Panc1 (cell line): ENCODE results near the gene CEND1. TPM values are rescaled to one million over a fixed set of nuclear protein-coding genes. Genes with fewer than 3 reads are reported as not detected.

Experiments used
- ATAC-seq: fragments of 200-7000 bp; cut with Tn5 transposase; 2 replicates; pipeline ENCODE4 v1.9.1; 2020; ENCODE audit warnings: mild to moderate bottlenecking, moderate library complexity
- BruUV-seq: library from RNA; stranded (reverse); fragments of 400-500 nt; replicated peaks from 2 replicates; lab custom pipeline; 2021; lab: Mats Ljungman, UMichigan
- CTCF ChIA-PET: fragments of 300-600 bp; sonication (Branson Sonifier 250); formaldehyde crosslinking; loops from one replicate; lab custom pipeline; 2022; ENCODE audit warnings: antibody characterized with exemption; lab: Charles Lee
- POLR2A ChIA-PET: fragments of 300-600 bp; sonication (Branson Sonifier 250); formaldehyde crosslinking; loops from one replicate; lab custom pipeline; 2022; ENCODE audit warnings: antibody characterized with exemption; lab: Charles Lee
- DNase-seq: peaks from one replicate; pipeline ENCODE4 v3.0.0-alpha.2; 2010; ENCODE audit warnings: low read depth, low spot score
- H3K27ac ChIP-seq: 2 replicates; pipeline ENCODE4 v1.5.1; 2011; ENCODE audit warnings: mild to moderate bottlenecking, low read length, inconsistent platforms
- H3K27me3 ChIP-seq: fragments of 200-500 bp; sonication (Bioruptor generic); 2 replicates; pipeline ENCODE4 v1.6.0; 2014; ENCODE audit warnings: low read length, inconsistent platforms; ENCODE audit not compliant: control insufficient read depth, insufficient read depth
- H3K36me3 ChIP-seq: fragments of 200-500 bp; sonication (Bioruptor generic); 2 replicates; pipeline ENCODE4 v1.5.1; 2014; ENCODE audit warnings: inconsistent platforms, mild to moderate bottlenecking, low read length, moderate library complexity; ENCODE audit not compliant: control insufficient read depth, insufficient read depth
- H3K4me1 ChIP-seq: 2 replicates; pipeline ENCODE4 v1.5.1; 2011; ENCODE audit warnings: inconsistent platforms, mild to moderate bottlenecking, low read length, moderate library complexity; ENCODE audit not compliant: control insufficient read depth, insufficient read depth
- H3K4me3 ChIP-seq, 2 experiments: 2 replicates each; pipeline ENCODE4 v1.5.1; 2011 to 2012; ENCODE audit warnings: low read depth in 2 of 2, low read length in 2 of 2, mild to moderate bottlenecking in 2 of 2, inconsistent platforms in 1 of 2, moderate library complexity in 1 of 2
- H3K9me3 ChIP-seq: fragments of 200-500 bp; sonication (Bioruptor generic); 2 replicates; pipeline ENCODE4 v1.5.1; 2014; ENCODE audit warnings: low read depth, mild to moderate bottlenecking, inconsistent platforms, low read length, moderate library complexity; ENCODE audit not compliant: control insufficient read depth, insufficient read depth
- CTCF ChIP-seq: fragments of 450-650 bp; IDR thresholded peaks from 2 replicates; pipeline ENCODE4 v1.5.1; 2017; ENCODE audit warnings: mild to moderate bottlenecking
- POLR2AphosphoS5 ChIP-seq: IDR thresholded peaks from 2 replicates; pipeline ENCODE4 v1.6.1; 2012; ENCODE audit warnings: mild to moderate bottlenecking, low read depth, low read length, moderate library complexity
- REST ChIP-seq, 2 experiments: IDR thresholded peaks; 2 replicates each; pipeline ENCODE4 v1.6.1; 2011 to 2012; ENCODE audit warnings: low read depth in 2 of 2, control low read depth in 1 of 2, low read length in 1 of 2, mild to moderate bottlenecking in 1 of 2, moderate library complexity in 1 of 2; ENCODE audit not compliant: insufficient read depth in 1 of 2
- SIN3A ChIP-seq: IDR thresholded peaks from 2 replicates; pipeline ENCODE4 v1.6.1; 2012; ENCODE audit warnings: low read depth, mild to moderate bottlenecking, low read length, moderate library complexity, borderline replicate concordance; ENCODE audit not compliant: insufficient read depth
- TCF7L2 ChIP-seq: IDR thresholded peaks from 2 replicates; pipeline ENCODE4 v1.6.1; 2011; ENCODE audit warnings: mild to moderate bottlenecking, low read depth, low read length, inconsistent platforms
- in situ Hi-C: cut with HindIII; loops from 2 replicates; pipeline ENCODE4 v1.10.0; 2016; ENCODE audit warnings: low sequenced_read_pairs, low pct_unique_long_range_greater_than_20kb
- intact Hi-C: fragments of 100-400 bp; cut with micrococcal nuclease; formaldehyde crosslinking; loops from one replicate; pipeline ENCODE4 v1.10.0; 2022; ENCODE audit not compliant: unreplicated experiment
- total RNA-seq: library from RNA; stranded (reverse); gene quantifications from one replicate; pipeline ENCODE4 v1.2.1, GENCODE V29; 2021; ENCODE audit not compliant: unreplicated experiment

CEND1 gene
- total RNA-seq, 1 experiment from 2014 or later: 15.9 TPM

- Histone ChIP-seq H3K27me3 (no peaks in the 10 kb centered on the region), H3K36me3 (no peaks in the 10 kb centered on the region; the same call in none of the 2 replicates), H3K4me1 (peaks cover 62% of the 10 kb centered on the region), H3K9me3 (no peaks in the 10 kb centered on the region), H3K4me3 (no peak overlapping the region), H3K27ac (peak overlapping the region; percentile 86; the same call in 1 of the 2 replicates)
- in situ Hi-C loops: no loop called here
- TF ChIP-seq REST (IDR thresholded peaks at IDR 0.05; ENCODE audit: insufficient read depth in 1 of 2, low read depth in 2 of 2, low read length in 1 of 2): no peak
- no peak for TF ChIP-seq POLR2AphosphoS5
- TF ChIP-seq CTCF: no peak
- TF ChIP-seq SIN3A: no peak
- no peak for TF ChIP-seq TCF7L2
- CTCF ChIA-PET: no interaction called here
- no TSS peak for BruUV-seq
- DNase-seq (no peak), ATAC-seq (no peak)
- intact Hi-C loops: no loop called here
- POLR2A ChIA-PET: no interaction called here
Measured at GRCh38 chr11:791658-792534, 2.0 kb upstream of the CEND1 start.

GRCh38 chr11:790721-791564 lies 1.1 kb upstream of the CEND1 start:
- Histone ChIP-seq H3K36me3 (no peaks in the 10 kb centered on the region; the same call in none of the 2 replicates), H3K27ac (peak overlapping the region; percentile 86), H3K27me3 (no peaks in the 10 kb centered on the region), H3K4me1 (peaks cover 55% of the 10 kb centered on the region), H3K9me3 (no peaks in the 10 kb centered on the region), H3K4me3 (peak overlapping the region; percentile 21 to 51; a peak in 3 of 4 replicates)
- POLR2A ChIA-PET: interaction anchor here (0.5 to 0.6 kb wide), 3 partner anchors 8 to 77 kb away, joined by 3 to 13 read pairs (median 7); no protein-coding TSS in a partner anchor
- TF ChIP-seq SIN3A: peak; percentile 30; the same call in 1 of the 2 replicates
- TF ChIP-seq POLR2AphosphoS5: peak; percentile 72
- TF ChIP-seq CTCF: no peak
- CTCF ChIA-PET: no interaction called here
- intact Hi-C loops: no loop called here
- BruUV-seq: TSS peak; percentile 58
- DNase-seq: no peak
- in situ Hi-C loops: no loop called here
- ATAC-seq: peak; percentile 77
